Measurements from ENCODE around the gene GRIK4.
"Not testable (repeated sequence)": the region's sequence is repeated elsewhere in the genome, so short reads cannot be mapped to it uniquely, and the experiment has no call there.

The GRIK4 gene

DNA sequence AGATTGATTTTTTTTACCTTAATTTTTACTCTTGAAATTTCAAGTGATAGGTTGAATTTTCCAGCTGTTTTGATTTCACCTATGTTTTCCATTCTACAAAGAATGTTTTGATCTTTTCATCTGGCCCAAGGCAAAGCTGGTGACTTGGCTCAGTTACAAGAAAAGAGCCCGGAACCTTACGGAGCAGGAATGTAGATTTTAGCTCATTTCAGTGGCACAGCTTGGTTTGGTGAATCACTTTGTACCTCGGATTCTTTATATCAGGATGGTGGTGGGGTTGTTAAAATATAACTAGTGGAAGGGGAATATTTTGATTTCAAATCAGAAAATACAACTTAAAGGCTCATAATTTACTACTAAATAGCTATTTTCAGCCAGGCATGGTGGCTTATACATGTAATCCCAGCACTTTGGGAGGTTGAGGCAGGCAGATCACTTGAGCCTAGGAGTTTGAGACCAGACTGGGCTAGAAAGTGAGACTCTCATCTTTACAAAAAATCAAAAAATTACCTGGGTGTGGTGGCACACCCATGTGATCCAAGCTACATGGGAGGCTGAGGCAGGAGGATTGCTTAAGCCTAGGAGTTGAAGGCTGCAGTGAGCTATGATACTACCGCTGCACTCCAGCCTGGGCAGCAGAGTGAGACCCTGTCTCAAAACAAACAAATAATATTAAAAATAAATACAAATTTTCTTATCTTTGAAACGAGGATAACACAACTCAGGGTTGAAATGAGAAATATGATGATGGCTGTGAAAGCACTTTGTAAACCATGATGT is 9.4 kb upstream of the GRIK4 start:
- Histone ChIP-seq H3K4me3 (ENCODE audit: low read length) (no peak overlapping the region), H3K9me2 (replicated peaks; ENCODE audit: control insufficient read depth, low read length) (no peaks in the 10 kb centered on the region), H3K79me2 (ENCODE audit: control insufficient read depth, low read length) (no peaks in the 10 kb centered on the region), H3K27me3 (ENCODE audit: control insufficient read depth, low read length) (peaks cover 11% of the 10 kb centered on the region), H3K9me3 (ENCODE audit: control insufficient read depth, insufficient read depth, low read length) (no peaks in the 10 kb centered on the region), H3K4me1 (ENCODE audit: control insufficient read depth, low read length) (no peaks in the 10 kb centered on the region), H4K20me1 (ENCODE audit: control insufficient read depth, insufficient read depth, low read depth, low read length) (0 out of 2 replicates have a peak, but pooled peaks cover 2% of the 10 kb centered on the region), H3F3A (ENCODE audit: control insufficient read depth, insufficient read depth) (no peaks in the 10 kb centered on the region), H3K27ac (ENCODE audit: low read depth, low read length) (no peak overlapping the region), H3K36me3 (ENCODE audit: control insufficient read depth, low read length) (no peaks in the 10 kb centered on the region), H3K4me2 (ENCODE audit: low read length) (no peak overlapping the region)
- TF ChIP-seq CTCF (IDR thresholded peaks at IDR 0.05; ENCODE audit: low read depth, low read length, poor library complexity, severe bottlenecking) (no peak), EZH2phosphoT487 (IDR thresholded peaks at IDR 0.05; ENCODE audit: borderline replicate concordance, low read length) (no peak)

GRCh38 chr11:120503529-120503928 is 8.0 kb upstream of the GRIK4 start:
- not testable (repeated sequence) for H3K4me1 ChIP-seq (ENCODE audit: control insufficient read depth, low read length); H3K4me3 ChIP-seq (ENCODE audit: low read length); H3K79me2 ChIP-seq (ENCODE audit: control insufficient read depth, low read length); H4K20me1 ChIP-seq (ENCODE audit: control insufficient read depth, insufficient read depth, low read depth, low read length); H3K27ac ChIP-seq (ENCODE audit: low read depth, low read length); H3K9me2 ChIP-seq (replicated peaks; ENCODE audit: control insufficient read depth, low read length); H3K36me3 ChIP-seq (ENCODE audit: control insufficient read depth, low read length); H3K9me3 ChIP-seq (ENCODE audit: control insufficient read depth, insufficient read depth, low read length); H3K4me2 ChIP-seq (ENCODE audit: low read length); H3F3A ChIP-seq (ENCODE audit: control insufficient read depth, insufficient read depth)
- H3K27me3 ChIP-seq (ENCODE audit: control insufficient read depth, low read length) = peaks cover 11% of the 10 kb centered on the region

DNA sequence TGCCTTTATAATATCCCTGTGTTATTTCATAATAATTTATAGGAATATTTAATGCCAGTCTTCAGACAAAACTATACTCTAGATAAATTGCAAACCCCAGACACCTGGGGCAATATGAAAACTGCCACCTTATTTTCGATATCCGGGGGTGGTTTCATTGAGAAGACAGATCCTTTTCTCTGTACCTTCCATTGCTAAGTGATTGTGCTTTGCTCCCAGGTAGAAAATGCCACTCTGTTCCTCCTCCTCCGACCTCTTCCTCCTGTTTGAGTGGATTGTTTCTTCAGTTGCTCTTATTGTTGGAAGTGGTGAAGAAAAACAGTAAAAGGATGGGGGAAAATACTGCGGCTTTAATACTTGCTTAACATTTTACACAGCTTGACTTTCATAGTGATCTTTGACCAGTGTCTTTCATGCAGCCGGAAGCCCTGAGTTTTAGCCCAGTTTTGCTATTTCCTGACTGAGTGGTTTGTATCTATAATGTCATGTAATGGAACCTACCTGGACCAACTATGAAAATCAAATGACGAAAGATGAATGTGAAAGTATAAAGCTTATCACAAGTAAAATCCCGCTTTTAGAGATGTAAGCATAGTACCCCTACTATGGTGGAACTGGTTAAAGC is 5.6 kb upstream of the GRIK4 start:
- H4K20me1 ChIP-seq (ENCODE audit: control insufficient read depth, insufficient read depth, low read depth, low read length) = 0 out of 2 replicates have a peak, but pooled peaks cover 2% of the 10 kb centered on the region
- no peaks in the 10 kb centered on the region for H3K9me2 ChIP-seq (replicated peaks; ENCODE audit: control insufficient read depth, low read length)
- H3K9me3 ChIP-seq (ENCODE audit: control insufficient read depth, insufficient read depth, low read length) = no peaks in the 10 kb centered on the region
- no peaks in the 10 kb centered on the region for H3K36me3 ChIP-seq (ENCODE audit: control insufficient read depth, low read length)
- H3K4me2 ChIP-seq (ENCODE audit: low read length) = no peak overlapping the region
- no peaks in the 10 kb centered on the region for H3K79me2 ChIP-seq (ENCODE audit: control insufficient read depth, low read length)
- no peaks in the 10 kb centered on the region for H3F3A ChIP-seq (ENCODE audit: control insufficient read depth, insufficient read depth)
- H3K4me3 ChIP-seq (ENCODE audit: low read length) = no peak overlapping the region
- H3K27me3 ChIP-seq (ENCODE audit: control insufficient read depth, low read length) = peaks cover 8% of the 10 kb centered on the region
- TF ChIP-seq EZH2phosphoT487 (IDR thresholded peaks at IDR 0.05; ENCODE audit: borderline replicate concordance, low read length) = no peak
- TF ChIP-seq CTCF (IDR thresholded peaks at IDR 0.05; ENCODE audit: low read depth, low read length, poor library complexity, severe bottlenecking) = no peak
- H3K27ac ChIP-seq (ENCODE audit: low read depth, low read length) = no peak overlapping the region
- no peaks in the 10 kb centered on the region for H3K4me1 ChIP-seq (ENCODE audit: control insufficient read depth, low read length)

Measured in DOHH2 (cell line).